Right hindlimb (tissue), 1 donor: ENCODE data around the gene CAPN13.

Source experiments
- DNase-seq: peaks from one replicate; pipeline ENCODE4 v3.0.0-alpha.2; 2018

Gene CAPN13

GRCh38 chr2:30763151-30763660 lies 44.0 kb downstream of the CAPN13 start:
- DNase-seq = peak; percentile 7

GRCh38 chr2:30761226-30761625 lies 46.0 kb downstream of the CAPN13 start:
- DNase-seq = peak; percentile 2

DNA sequence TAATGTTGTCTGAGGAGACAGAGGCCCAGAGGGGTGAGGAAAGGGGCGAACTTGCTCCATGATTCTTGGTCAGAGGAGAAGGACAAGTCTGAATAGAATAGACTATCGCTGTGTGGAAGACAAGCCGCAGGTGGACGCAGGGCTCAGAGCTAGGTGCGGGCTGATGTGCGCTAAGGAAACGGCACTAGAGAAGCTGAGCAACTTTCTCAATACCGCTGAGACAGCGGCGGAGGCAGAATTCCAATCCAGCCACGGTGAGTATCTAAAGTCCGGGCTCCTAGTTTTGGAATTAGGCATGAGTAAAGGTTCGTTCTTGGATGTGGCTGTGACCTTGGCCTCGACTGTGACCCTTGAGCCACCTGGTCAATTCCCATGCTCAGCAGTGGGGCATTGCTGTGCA lies 47.8 kb downstream of the CAPN13 start:
- no peak for DNase-seq

DNA sequence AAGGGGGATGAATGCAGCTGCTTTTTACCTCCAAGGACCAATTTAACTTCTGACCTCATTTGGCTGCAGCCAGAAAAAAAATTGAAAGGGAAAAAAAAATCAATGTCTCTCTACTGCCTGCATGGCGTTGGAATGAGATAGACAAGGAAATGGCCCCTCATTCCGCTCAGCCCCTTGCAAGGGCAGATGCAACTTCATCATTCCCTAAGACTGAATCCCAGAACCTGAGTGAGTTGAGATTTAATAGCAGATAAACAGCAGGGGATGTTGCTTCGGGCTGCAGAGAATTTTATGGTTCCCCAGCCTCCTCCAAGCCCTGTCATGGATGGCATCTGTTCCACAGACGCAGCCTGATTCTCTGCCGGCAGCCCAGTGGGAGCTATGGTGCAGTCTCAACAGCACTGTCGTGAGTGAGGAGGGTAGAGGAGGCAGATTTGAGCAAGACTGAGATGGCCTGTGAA lies 49.0 kb downstream of the CAPN13 start:
- no peak for DNase-seq

- no peak for DNase-seq
Measured at GRCh38 chr2:30757749-30758148, 49.5 kb downstream of the CAPN13 start.

GRCh38 chr2:30756971-30757370 lies 50.3 kb downstream of the CAPN13 start:
- DNase-seq = no peak

GRCh38 chr2:30756051-30756719 lies 51.1 kb downstream of the CAPN13 start:
- DNase-seq = no peak

GRCh38 chr2:30753630-30754029 lies 53.6 kb downstream of the CAPN13 start:
- no peak for DNase-seq

- DNase-seq = no peak
Measured at GRCh38 chr2:30752811-30753210, 54.4 kb downstream of the CAPN13 start.

- no peak for DNase-seq
Measured at GRCh38 chr2:30747206-30747605, 60.0 kb downstream of the CAPN13 start.

- DNase-seq = no peak
Measured at GRCh38 chr2:30744823-30745222, 62.4 kb downstream of the CAPN13 start.

- DNase-seq = peak; percentile 20
Measured at GRCh38 chr2:30741576-30741975, 65.7 kb downstream of the CAPN13 start.

DNA sequence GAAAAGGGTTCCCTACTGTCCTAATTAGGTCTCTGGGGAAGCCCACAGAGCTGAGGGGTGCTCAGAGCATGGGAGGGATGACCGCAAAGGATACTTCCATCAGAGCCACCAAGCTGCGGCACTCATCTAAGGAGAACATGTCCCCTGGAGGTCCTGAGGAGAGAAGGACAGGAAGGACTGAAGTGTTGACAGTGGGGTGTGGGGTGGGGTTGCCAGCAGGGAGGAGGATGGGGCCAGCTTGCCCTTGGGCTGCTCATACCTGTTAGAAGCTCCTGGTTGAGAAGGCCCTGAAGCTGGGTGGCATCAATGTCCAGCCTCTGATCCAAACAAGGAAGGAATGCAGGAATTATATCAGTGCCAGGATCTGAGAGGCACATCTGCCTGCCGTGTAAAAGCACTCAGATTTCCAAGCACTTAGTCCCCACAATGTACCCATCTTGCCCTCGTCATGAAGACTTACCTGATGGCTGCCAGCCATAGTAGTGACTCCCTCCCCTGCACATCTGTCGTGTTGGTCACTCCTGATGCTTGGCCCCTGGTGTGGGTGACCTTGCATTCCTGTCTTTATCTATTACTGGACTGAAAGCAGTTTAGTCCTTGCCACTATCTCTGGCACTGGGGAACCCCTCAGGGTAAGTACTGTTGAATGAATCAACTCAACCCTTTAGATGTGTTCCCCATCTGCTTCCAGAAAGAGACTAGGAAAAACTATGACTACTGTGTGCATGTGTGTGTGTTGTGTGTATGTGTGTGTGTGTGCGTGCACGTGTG lies 68.9 kb downstream of the CAPN13 start:
- peak; percentile 4 for DNase-seq

DNA sequence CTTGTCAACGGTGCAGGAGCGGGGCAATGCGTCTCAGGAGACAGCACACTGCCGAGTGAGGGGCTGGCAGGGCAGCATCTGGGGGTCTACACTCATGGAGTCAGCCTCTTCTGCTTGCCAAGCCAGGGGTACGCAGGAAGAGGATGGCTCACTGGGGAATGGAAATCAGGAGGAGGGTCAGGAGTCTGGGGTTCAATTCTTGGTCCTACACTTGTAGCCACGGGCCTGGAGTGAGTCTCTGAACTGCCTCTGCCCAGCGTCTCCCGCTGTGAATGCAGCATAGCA lies 70.0 kb downstream of the CAPN13 start:
- DNase-seq = peak; percentile 4

DNA sequence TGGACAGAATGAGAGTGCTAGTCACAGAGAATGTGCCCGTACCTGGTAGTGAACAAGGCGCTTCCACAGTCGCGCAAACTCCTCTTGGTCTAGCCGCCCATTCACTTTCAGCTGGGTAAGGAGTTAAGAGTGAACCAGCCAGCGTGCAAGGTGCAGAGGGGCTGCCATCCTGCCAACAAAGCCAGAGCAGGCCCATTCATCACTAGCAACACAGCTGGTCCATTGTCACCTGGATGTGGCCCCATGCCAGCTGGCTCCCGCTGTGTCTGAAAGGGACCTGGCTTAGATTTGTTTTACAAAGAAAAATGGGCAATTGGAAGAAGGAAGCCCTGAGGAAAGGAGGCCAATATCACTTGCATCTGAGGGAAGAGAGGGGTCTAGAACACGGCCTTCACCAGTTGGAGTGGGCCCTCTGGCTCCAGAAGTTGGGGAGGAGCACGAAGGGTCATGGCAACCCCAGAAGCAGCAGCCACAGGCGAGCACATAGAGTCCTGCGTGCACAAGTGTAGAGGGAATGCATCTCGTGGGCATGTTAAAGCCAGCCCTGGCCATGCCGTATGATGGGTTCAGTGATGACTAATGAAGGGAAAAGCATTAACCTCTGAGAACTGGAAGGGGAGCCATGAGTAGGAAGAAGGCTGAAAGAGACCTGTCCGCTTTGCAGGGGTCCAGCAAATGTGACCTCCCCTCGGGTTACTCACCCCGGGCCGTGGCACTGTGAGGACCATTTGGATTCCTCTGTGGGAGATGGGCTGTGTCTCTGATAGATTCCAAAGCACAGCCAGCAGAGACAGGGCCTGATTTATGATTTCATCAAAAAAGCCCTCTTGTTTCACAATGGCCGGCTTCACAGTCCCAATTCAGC lies 70.6 kb downstream of the CAPN13 start:
- DNase-seq = peak; percentile 9

DNA sequence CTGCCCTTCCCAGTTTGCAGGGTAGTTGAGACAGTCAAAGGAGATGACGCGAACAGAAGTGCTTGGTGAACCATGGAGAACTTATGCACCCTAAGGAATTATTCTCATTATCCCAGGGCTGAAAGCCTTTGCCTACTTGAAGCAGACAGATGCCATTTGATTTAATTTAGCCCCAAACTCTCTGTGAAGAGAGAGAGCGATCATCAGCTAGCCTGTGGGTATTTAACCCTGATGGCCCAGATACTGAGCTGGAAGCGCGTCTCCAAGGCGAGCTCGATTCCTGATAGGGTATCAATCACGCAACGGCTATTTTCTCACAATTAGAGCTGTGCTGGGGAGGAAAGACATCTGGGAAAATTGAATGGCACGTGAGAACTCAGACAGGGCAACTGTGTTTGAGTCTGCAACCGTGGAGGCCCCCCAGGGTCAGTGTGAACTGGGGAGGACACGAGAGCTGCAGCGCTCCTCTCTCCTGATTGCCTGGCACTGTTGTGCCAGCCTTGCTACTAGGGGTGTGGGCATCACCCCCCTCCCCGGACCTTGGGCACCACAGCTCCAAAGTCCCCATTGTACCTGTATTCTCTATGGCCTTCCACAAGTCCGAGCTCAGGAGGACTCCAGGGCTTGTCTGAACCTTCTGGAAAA lies 73.2 kb downstream of the CAPN13 start:
- DNase-seq = peak; percentile 0

DNA sequence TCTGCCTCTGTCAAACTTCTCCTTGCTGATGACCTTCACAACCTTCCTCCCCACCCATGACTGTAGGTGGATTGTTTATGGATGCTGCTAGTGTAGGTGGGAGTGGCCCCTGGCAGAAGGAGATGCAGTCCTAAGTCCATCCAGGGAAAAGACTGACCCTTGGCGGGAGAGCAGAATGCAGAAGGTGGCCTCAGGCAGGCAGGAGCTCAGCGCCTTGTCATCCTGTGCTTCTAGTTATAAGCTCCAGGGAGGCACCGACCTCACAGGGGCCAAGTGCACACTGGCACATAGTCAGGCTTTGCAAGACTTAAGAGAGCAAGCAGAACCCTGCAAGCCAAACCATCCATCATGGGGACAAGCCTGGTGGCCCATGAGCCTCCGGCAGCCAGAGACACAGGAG lies 74.4 kb downstream of the CAPN13 start:
- DNase-seq = no peak

- DNase-seq = peak; percentile 7
Measured at GRCh38 chr2:30732376-30732775, 74.9 kb downstream of the CAPN13 start.

DNA sequence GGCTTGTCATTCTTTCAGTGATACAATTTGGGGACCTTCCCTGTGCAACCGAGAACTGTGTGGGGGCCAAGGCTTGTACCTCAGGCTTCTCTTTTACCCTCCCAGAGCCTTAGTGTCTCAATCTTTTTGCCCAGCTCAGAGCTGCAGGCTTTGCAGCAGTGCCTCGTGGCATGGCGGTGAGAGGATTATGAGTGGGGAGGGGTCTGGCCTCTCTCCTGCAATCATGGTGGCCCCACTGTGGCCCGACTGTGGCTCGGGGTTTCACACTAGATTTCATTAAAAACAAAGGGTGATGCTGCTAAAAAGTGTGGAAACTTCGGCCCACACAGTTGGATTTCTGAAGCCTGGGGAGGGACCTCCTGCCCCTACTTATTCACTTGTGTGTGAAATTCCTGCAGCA lies 75.5 kb downstream of the CAPN13 start:
- no peak for DNase-seq

GRCh38 chr2:30730736-30731647 lies 76.3 kb downstream of the CAPN13 start:
- peak; percentile 1 for DNase-seq

DNA sequence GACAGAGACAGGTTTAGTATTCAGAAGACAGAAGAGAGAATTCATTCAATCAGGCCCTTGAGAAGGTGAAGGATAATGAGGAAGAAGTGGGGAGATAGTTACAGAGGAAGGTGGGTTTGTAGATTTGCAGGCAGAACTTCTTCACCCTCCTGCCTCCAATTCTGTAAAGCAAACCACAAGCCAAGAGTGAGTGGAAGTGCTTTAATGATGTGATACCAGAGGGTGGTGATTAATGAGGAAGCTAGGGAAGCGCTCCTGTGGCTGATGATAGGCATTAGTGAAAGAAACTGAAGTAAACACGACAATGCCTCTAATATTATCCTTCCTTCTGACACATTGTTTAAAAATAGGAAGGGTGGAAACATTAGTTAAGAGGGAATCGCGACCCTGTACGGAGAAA lies 78.2 kb downstream of the CAPN13 start:
- no peak for DNase-seq
